Stromal cell of bone marrow (primary cell): ENCODE results near the gene VIT.

Experiments used
- DNase-seq: peaks from one replicate; pipeline ENCODE4 v3.0.0-alpha.2; 2012; ENCODE audit warnings: low read depth

Gene VIT

DNA sequence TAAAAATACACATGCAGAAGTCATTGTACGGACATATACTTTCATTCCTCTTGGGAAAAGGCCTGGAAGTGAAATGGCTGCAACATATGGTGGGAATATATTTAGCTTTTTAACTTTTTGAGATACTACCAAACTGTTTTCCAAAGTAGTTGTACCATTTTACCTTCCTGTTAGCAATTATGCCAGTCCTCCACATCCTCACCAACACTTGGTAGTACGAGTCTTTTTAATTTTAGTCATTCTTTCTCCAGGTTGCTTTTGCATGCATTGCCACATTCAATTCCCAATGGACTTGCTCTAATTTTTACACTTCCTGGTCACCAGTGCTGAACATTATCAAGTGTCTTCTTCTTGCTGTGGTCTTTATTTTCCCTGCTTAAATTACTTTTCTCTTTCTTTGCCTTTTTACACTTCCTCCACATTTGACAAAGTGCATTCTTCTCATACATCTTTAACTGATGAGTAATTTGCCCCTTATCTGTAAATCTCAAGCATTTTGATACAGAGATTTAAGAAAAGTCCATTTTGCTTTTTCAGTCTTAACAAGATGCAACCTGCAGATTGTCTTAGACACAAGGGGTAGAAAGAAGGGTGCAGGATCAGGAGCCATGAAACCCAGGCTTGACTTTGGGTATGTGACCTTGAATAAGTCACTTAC, 14.5 kb downstream of the VIT start:
- no peak for DNase-seq

DNA sequence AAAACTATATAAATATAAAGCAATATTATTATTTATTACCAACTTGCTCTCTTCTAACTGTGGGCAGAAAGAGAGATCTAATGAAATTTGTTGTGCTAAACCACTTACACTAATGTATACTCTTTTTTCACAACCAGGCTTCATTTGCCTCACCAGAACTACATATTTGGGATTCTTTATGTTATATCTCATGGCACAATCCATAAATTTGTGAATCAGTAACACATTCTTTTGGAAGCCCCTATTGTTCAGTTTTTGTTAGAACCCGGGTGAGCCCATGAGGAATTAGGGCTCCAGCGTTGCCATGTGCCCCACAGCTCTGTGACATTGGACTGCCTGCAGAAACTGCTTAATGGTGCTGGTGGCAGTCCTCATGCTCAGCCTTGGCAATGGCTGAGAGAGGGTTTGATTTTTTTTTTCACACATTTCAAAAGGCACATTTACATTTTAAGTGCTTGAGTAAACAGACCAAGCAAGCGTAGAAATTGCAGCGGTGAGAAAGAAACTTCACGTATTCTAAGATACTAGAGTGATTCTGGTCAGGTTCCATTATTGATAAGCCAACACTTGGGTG, 15.3 kb downstream of the VIT start:
- DNase-seq = no peak

DNA sequence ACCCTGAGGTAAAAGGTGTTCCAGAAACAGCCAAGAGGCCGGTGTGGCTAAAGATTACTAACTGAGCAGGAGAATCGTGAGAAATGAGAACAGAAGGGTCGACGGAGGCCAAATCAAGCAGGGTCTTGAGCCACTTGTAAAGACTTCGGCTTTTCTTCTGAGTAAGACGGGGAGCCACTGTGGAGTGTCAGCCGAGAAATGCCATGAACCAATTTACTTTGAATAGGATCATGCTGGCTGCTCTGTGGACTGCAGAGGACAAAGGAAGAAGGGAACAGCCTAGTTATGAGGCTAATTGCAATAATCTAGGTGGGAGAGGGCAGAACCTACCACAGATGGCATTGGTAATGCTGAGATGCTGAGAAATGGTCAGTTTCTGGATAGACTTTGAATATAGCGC, 16.8 kb downstream of the VIT start:
- no peak for DNase-seq

DNA sequence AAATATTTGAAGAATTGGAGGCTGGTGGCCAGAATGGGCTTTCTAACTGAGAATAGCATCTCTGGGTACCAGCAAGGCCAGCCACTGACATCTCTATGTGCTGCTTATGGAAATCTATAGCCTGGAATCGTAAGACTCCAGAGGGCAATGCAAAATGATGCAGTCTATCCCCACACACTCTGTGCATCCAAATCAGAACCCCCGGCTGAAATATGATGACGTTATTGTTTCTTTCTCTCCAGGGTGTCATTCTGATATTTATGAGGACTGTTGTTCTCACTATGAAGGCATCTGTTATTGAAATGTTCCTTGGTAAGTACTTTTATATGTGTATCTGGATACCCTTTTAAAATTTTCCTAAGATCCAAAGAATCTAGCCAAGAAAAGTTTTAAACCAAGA, 19.6 kb downstream of the VIT start:
- no peak for DNase-seq

DNA sequence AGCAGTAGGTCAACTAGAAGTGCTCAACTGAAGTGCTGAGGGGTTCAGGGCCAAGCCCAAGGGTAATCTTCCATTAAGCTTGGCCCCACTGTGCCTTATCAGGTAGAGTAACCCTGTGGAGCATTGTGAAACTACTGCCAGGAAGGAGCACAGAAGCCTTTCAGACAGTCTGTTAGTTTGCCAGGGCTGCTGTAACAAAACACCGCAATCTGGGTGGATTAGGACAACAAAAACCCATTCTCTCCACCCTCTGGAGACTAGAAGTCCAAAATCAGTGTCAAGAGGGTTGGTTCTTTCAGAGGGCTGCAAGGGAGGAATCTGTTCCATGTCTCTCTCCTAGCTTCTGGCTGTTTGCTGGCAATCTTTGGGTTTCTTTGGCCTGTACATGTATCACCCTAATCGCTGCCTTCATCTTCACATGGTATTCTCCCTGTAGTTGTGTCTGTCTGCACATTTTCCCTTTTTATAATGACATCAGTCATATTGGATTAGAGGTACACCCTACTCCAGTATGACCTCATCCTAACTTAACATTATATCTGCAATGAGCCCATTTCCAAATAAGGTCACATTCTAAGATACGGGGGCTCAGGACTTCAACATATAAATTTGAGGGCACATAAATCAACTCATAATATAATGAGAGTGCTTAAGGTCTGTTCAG, 21.2 kb downstream of the VIT start:
- no peak for DNase-seq

DNA sequence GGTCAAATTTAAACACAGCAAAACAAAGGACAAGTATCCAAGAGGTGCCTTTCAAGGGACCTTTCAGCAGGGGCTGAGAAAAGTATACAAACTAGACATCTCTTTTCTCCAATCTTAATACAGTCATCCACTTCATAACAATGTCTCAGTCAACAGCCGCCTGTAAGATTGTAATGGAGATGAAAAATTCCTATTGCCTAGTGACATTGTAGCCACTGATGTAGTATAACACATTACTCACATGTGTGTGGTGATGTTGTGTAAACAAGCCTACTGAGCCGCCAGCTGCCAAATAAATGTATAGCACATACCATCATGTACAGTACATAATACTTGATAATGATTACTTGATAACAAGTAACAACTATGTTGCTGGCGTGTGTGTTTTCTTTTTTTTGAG, 31.0 kb downstream of the VIT start:
- no peak for DNase-seq

DNA sequence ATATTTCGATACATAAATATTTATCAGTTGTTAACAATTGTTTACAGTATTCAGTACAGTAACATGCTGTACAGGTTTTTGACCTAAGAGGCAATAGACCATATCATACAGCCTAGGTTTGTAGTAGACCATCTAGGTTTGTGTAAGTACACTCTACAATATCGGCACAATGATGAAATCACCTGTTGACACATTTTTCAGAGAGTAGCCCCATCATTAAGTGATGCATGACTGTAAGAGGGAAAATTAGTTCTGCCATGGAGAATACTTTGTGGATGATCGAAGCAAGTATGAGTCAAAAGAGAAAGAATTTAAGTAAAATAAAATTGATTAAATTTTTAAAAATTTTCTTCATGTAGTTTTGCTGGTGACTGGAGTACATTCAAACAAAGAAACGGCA, 32.6 kb downstream of the VIT start:
- DNase-seq = no peak

DNA sequence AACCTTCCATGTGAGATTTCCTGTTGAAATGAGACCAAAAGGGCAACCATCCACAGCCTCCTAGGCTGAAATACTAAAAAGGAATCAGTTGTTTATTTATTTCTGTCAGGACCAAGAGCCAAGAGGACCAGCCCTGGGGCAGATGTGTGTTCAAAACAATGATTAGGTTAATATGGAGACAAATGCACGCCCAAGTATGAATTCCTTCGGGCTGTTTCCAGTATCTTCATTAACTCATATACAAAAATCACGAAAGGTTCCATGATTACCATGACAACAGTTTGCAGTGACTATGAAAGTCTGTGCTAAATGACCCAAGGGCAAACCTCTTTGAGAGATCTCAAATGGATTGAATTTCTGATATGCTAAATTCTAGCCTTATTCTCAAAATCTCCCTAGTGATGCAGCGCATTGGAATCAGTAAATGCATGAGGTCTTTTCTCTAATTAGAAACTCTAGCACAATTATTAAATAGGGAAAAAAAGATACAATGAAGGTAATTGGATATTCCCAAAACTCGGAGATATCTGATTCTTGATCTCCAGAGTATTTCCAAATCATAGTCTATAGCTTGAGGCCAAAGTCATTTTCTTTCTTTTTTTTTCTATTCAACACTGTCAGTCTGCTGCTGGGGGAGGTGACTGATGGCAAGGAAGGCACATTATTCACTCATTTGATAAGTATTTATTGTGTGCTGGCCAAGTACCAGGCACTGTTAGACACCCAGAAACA, 35.6 kb downstream of the VIT start:
- peak; percentile 57 for DNase-seq

DNA sequence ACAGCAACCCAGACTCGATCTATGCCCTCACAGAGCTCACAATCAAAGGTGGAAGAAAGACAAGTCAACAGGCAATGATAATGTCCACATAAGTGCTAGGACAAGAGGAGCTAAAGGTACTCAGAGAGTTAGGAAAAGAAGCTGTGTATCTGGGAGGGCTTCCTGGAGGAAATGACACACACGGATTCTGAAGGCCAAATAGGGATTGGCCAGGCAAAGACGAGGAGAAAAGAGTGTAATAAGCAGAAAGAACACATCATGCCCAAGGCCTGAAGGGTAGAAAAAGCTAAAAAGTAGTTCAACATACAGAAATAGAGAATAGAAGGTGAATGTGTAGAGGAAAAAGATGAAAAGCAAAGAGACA, 36.1 kb downstream of the VIT start:
- DNase-seq = no peak

DNA sequence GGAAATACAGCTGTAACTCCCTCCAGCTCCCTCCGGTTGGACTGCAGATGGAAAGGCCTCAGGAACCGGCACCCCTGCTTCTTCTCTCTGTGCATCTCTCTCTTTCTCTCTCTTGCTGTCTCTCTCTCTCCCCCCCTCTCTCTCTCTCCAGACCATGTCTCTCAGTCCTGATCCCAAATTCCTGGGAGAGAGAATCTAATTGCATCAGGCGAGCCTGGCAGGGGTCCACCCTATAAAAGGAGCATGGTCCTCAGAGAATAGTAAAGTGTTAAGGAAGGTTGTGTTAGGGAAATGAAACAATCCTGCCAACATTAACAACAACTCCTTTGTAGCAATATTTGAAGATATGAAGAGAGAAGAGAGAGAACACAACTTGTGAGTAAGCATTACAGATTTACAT, 36.7 kb downstream of the VIT start:
- DNase-seq = no peak

DNA sequence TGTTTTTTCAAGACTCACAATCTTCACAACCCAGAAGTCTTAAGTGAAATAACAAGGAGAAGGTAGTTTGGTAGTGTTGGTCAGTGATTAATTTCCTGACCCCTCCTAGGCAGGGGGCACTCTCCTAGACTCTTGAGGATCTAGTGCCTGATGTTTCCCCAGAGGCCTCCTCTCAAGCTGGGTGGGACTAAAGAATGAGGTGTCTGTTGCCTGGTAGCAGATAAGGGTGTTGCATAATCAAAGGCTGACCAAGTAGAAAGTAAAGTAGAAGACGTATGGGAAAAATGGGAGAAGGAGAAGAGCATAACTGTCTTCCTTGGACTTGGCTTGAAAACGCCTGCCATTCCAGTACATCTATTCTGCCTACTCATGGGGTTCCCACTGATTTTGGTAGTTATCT, 37.8 kb downstream of the VIT start:
- no peak for DNase-seq

DNA sequence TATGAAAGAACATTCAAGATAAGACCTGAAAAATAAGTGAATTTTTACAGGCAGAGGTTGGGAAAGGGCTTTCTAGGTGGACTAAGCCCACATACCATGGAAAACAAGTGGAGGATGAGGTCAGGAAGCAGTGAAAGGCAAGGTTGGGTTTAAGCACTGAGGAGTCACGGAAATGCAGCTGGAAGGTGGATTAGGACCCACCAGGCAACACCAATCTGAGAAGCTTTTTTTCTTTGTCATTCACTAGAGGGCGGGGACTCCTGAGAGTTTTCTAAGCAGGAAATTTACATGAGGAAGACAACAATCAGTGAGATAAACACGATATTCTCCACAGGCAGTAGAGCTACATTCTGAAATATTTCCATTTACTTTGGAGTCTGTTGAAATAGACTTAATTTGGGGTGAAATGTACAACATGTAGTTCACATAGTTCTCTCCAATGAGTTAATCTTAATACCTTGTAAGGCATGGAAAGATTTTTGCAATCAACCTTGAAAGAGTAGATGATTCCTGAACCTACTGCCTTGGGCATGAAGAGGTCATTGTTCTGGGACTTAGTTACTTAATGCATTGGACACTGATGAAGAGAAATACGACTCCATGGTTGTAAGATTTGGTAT, 40.7 kb downstream of the VIT start:
- no peak for DNase-seq

DNA sequence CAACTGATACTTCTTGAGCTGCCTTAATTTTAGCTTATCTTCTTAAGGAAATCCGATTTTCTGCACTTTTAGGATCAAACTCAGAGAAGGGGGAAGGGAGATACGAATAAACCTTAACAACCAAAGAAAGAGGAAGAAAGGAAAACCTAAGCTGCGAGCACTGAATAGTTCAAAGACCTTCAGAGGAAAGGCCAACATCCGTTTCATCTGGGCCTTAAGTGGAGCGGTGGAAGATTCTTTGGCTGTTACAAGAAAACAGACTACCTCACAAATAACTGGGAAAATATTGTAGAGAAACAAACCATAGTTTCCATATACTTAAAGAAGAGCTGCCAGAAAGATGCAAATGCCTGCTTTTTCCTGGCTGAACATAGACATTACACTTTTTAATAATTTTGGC, 43.6 kb downstream of the VIT start:
- DNase-seq = no peak

DNA sequence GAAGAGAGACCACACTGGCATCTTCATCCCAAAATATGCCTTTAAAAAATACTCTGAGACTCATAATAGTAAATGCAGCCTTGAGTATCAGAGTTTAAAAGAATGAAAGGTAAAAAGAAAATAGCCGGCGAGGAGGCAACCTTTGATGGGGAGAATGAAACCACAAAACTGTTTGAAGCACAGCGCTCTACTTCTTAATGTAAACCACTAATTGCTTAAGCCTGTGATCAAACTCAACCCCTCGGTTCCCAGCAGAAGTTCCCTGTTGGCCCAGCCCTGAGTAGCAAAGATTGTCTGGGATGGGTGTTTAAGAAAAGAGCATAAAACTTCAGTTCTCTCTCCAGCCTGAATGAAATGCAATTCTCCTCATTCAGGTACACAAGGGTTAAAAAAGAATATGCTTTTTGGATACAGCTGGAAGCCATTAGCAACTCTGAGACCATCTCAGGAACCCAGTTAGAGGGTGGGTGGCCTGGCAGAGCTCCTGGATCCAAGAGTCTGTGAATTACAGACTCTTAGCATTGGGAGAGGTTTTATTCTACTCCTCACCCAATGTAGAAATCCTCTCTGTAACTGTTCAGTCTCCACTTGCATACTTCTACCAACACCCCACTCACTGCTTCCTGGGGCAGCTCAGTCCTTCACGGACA, 44.8 kb downstream of the VIT start:
- no peak for DNase-seq

DNA sequence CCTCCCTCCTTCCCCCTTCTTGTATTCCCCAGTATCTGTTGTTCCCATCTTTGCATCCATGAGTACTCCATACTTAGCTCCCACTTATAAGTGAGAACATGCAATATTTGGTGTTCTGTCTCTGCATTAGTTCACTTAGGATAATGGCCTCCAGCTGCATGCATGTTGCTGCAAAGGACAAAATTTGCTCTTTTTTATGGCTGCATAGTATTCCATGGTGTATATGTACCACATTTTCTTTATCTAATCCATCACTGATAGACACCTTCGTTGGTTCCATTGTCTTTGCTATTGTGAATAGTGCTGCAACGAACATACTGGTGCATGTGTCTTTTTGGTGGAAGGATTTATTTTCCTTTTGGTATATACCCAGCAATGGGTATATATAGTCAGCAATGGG, 47.4 kb downstream of the VIT start:
- DNase-seq = no peak

DNA sequence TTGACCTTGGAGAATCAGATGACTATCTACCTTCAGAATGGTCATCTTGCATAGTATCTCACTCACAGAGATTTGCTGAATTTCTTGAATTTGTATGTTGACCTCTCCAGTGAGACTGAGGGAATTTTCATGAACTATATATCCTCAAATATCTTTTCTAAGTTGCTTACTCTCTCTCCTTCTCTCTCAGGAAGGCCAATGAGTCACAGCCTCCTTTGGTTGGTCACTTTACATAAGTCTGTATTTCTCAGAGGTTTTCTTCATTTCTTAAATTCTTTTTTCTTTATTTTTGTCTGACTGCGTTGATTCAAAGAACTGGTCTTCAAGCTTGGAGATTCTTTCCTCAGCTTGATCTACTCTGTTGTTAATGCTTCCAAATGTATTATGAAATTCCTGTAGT, 51.7 kb downstream of the VIT start:
- peak; percentile 18 for DNase-seq

DNA sequence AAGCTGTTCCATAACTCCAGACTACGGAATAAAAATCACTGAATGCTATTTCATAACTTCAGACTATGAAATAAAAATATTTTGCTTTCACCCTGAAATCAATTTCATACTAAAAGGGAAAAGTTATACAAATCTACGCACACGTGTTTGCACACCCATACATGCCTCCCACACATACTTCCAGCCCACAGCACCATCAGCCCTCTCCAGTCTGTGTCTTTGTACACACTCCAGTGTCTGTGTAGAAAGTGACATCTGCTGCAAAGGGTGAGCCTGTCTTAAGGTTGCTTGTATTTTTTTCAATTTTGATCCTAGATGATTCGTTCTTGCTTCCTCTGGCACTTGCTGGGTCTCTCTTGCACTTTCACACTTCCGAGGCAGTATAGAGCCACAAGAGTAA, 53.6 kb downstream of the VIT start:
- DNase-seq = no peak

DNA sequence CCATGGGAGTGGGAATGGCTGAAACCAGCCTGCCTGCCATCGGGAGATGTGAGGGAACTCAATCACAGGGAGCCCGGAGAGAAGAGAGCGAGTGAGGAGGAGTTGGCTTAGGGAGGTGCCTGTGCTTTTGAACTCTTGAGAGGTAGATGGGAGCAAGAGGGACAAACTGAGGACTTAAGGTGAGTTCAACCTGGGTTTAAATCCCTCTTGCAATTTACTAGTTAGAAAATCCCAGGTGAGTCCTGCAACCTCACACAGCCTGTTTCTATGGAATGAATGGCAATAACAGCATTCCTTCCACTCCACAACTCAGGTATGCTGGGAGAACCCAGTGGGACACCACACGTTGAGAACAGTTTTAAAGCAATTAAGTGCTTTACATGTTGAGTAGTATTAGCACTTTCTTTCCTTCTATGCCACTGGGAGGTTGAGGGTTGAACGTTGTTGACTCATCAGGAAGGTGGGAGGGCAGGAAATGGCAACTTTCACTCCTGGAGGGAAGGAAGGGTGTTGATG, 57.3 kb downstream of the VIT start:
- no peak for DNase-seq

DNA sequence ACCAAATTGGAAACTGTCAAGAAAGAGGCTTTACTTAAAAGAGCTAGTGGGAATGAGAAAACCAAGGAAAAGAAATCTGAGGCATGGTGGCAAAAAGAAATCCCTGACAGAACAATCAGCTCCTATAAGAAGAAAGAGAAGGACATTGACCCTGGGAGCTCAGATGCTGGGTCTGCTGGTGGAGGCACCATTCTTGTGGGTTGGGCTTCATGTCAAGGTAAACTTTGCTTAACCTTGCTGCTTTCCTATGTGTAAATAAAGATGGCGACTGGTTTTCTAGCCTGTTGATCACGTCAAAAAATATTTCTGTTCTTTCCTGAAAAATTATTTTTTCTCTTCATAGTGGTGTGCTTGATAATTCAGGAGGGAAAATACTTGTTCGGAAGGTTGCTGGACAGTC, 58.1 kb downstream of the VIT start:
- no peak for DNase-seq

DNA sequence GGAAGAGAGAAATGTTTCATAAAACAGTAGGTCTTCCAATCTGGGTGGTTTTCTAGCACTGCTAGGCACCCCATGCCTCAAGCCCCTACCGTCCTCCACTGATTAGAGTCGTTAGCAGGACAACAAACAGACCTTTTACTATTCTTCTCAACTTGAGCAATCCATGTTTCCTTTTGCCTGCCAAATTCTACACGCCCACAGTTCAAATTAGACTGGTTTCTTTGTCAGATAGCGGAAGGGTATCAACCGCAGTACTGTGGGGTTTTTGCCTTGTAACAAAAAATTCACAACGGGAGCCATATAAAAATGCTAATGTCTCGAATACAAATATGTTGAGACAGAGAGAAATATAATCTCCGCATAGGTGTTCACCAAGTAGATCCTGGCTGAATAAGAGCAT, 59.9 kb downstream of the VIT start:
- no peak for DNase-seq

DNA sequence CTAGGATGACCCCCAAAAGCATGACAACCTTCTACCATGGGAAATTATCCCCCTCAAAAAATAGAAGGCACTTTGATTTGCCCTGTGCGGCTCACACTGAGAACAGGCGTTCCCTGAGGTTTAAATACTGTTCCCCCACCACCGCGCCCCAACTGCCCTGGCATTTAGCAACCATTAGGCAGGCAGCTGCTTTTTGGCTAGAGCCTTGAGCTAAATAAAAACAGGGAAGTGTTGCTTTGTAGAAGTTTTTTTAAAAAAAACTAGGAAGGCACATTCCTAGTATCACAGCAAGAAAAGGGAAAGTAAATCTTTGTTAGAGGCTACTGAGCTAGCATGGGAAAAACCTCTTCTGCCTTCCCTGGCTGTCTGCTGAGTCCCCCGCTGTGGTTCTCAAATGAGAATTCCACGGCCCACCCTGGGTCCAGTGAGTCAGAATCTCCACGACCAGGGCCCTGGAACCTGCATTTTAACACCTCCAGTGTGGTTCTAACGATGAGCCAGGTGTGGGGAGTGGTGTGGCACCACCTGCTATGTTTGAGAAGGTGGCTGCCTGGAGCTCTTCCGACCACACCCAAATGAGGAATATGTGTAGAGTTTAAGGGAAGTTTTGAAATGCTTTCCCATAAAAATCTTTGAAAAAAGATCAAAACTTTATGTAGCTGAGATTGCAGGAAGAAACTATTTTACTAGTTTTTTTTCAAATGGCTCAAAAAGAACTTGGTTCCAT, 66.4 kb downstream of the VIT start:
- DNase-seq = no peak
